H1 (cell line): Measurements from ENCODE around the gene PGAM2. TPM values are rescaled to one million over a fixed set of nuclear protein-coding genes. Genes with fewer than 3 reads are reported as not detected.

Experiments used
- SIRT6 ChIP-seq: IDR thresholded peaks from one replicate; pipeline ENCODE4 v1.7.1; 2012; ENCODE audit warnings: low read length, inconsistent platforms
- TAF1 ChIP-seq: IDR thresholded peaks from 2 replicates; pipeline ENCODE4 v1.6.1; 2011; ENCODE audit warnings: mild to moderate bottlenecking, low read depth, low read length
- polyA plus RNA-seq, 7 experiments: library from polyadenylated mRNA; depleted of rRNA in 3 of 7; stranded (reverse) in 5 of 7; unstranded in 2 of 7; fragments of >200 nt in 5 of 7; fragments of 200-250 nt in 2 of 7; gene quantifications; 1 replicate in 5 of 7; 2 replicates in 1 of 7; 4 replicates in 1 of 7; pipeline versions ENCODE4 v1.2.1 to v1.2.3, GENCODE V29; 2011 to 2013; ENCODE audit warnings: missing spikeins in 2 of 7, mixed read lengths in 2 of 7
- total RNA-seq: library from RNA; stranded (reverse); fragmentation: NEBNext Ultra II Directional; extraction: Animal tissue kit (Norgen Biotek cat#: 25700); gene quantifications from 2 replicates; pipeline ENCODE4 v1.2.1, GENCODE V29; 2021

PGAM2 gene
- total and polyA plus RNA-seq, 2 of the 8 experiments (the other 6 are each of a cell fraction or from before 2014, with no cell fraction given), result 2.1 to 2.9 TPM

DNA sequence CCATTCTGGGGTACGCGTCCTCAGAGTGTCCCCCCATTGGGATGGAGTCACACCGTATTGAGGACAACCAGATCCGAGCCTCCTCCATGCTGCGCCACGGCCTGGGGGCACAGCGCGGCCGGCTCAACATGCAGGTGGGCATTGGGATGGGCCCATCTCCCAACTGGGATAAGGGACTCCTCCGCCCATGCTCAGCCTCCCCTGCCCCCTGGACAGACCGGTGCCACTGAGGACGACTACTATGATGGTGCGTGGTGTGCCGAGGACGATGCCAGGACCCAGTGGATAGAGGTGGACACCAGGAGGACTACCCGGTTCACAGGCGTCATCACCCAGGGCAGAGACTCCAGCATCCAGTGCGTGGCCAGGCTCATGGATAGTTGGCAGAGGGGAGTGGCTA, 44.6 kb upstream of the PGAM2 start (continued):
- TF ChIP-seq SIRT6, result no peak
- no peak for TF ChIP-seq TAF1
